Neural cell (in vitro differentiated cells): ENCODE results near the gene GIT2. TPM values are rescaled to one million over a fixed set of nuclear protein-coding genes. Genes with fewer than 3 reads are reported as not detected.

Experiments used
- H2AFZ ChIP-seq: fragments of 200-600, 300-800 bp; sonication (generic), shearing (Covaris generic); 2 replicates; pipeline ENCODE4 v1.6.0; 2014; ENCODE audit warnings: low read depth, mild to moderate bottlenecking, antibody characterized with exemption, low read length, moderate library complexity
- H3F3A ChIP-seq: fragments of 200-600 bp; shearing (Covaris generic); 2 replicates; pipeline ENCODE4 v1.6.1; 2016; ENCODE audit warnings: mild to moderate bottlenecking, moderate library complexity, mixed read lengths, antibody characterized with exemption, low read length; ENCODE audit not compliant: insufficient read depth, poor library complexity, severe bottlenecking
- H3K27ac ChIP-seq: fragments of 200-600, 300-800 bp; sonication (generic), shearing (Covaris generic); 2 replicates; pipeline ENCODE4 v1.5.1; 2014; ENCODE audit warnings: mild to moderate bottlenecking, low read length, moderate library complexity
- H3K27me3 ChIP-seq: fragments of 300-800, 200-600 bp; sonication (generic), shearing (Covaris generic); 2 replicates; pipeline ENCODE4 v1.6.0; 2014; ENCODE audit warnings: mild to moderate bottlenecking, low read depth, low read length, moderate library complexity; ENCODE audit not compliant: insufficient read depth
- H3K36me3 ChIP-seq: fragments of 300-800, 200-600 bp; sonication (generic), shearing (Covaris generic); 2 replicates; pipeline ENCODE4 v1.5.1; 2014; ENCODE audit warnings: mild to moderate bottlenecking, antibody characterized with exemption, low read length, moderate library complexity; ENCODE audit not compliant: insufficient read depth
- H3K4me2 ChIP-seq: fragments of 300-800, 200-600 bp; sonication (generic), shearing (Covaris generic); 2 replicates; pipeline ENCODE4 v1.6.0; 2014; ENCODE audit warnings: mild to moderate bottlenecking, low read length
- H3K4me3 ChIP-seq: fragments of 300-800, 200-600 bp; sonication (generic), shearing (Covaris generic); 2 replicates; pipeline ENCODE4 v1.5.1; 2014; ENCODE audit warnings: mild to moderate bottlenecking, low read length, moderate library complexity
- H3K79me2 ChIP-seq: fragments of 200-600 bp; shearing (Covaris generic); replicated peaks from 2 replicates; pipeline ENCODE4 v1.6.0; 2014; ENCODE audit warnings: mild to moderate bottlenecking, low read length, moderate library complexity; ENCODE audit not compliant: insufficient read depth
- H3K9ac ChIP-seq: fragments of 300-800, 200-600 bp; sonication (generic), shearing (Covaris generic); 2 replicates; pipeline ENCODE4 v1.6.1; 2016; ENCODE audit warnings: mild to moderate bottlenecking, low read length, mixed read lengths
- H3K9me2 ChIP-seq: fragments of 200-600 bp; shearing (Covaris generic); 2 replicates; pipeline ENCODE4 v1.6.1; 2016; ENCODE audit warnings: mild to moderate bottlenecking, low read length, mixed read lengths; ENCODE audit not compliant: insufficient read depth
- H3K9me3 ChIP-seq: fragments of 200-600, 300-800 bp; sonication (generic), shearing (Covaris generic); 2 replicates; pipeline ENCODE4 v1.6.1; 2016; ENCODE audit warnings: mild to moderate bottlenecking, mixed run types, low read length, moderate library complexity, mixed read lengths
- H4K20me1 ChIP-seq: fragments of 200-600 bp; shearing (Covaris generic); 2 replicates; pipeline ENCODE4 v1.6.1; 2016; ENCODE audit warnings: mild to moderate bottlenecking, mixed run types; ENCODE audit not compliant: insufficient read depth
- CTCF ChIP-seq: fragments of 450-650 bp; IDR thresholded peaks from 2 replicates; pipeline ENCODE4 v1.5.1; 2014; ENCODE audit warnings: antibody characterized with exemption, mild to moderate bottlenecking, moderate library complexity; ENCODE audit not compliant: poor library complexity, severe bottlenecking
- EP300 ChIP-seq: fragments of 450-650 bp; conservative IDR thresholded peaks from 2 replicates; pipeline ENCODE4 v1.6.1; 2014; ENCODE audit warnings: antibody characterized with exemption, mild to moderate bottlenecking, moderate library complexity; ENCODE audit not compliant: poor library complexity, severe bottlenecking
- EZH2 ChIP-seq: fragments of 200-600, 300-800 bp; shearing (Covaris generic), sonication (generic); IDR thresholded peaks from 2 replicates; pipeline ENCODE4 v1.6.1; 2014; ENCODE audit warnings: antibody characterized with exemption, low read length, borderline replicate concordance, mild to moderate bottlenecking; ENCODE audit not compliant: insufficient read depth, poor library complexity, severe bottlenecking
- MXI1 ChIP-seq: fragments of 450-650 bp; conservative IDR thresholded peaks from 2 replicates; pipeline ENCODE4 v1.6.1; 2014; ENCODE audit warnings: antibody characterized with exemption, mild to moderate bottlenecking; ENCODE audit not compliant: poor library complexity, severe bottlenecking
- POLR2AphosphoS5 ChIP-seq: IDR thresholded peaks from 2 replicates; pipeline ENCODE4 v1.6.1; 2012
- RAD21 ChIP-seq: fragments of 450-650 bp; conservative IDR thresholded peaks from 2 replicates; pipeline ENCODE4 v1.6.1; 2014; ENCODE audit warnings: antibody characterized with exemption, mild to moderate bottlenecking, moderate library complexity
- REST ChIP-seq: IDR thresholded peaks from 2 replicates; pipeline ENCODE4 v1.6.1; 2012; ENCODE audit warnings: borderline replicate concordance
- SMC3 ChIP-seq: fragments of 450-650 bp; conservative IDR thresholded peaks from 2 replicates; pipeline ENCODE4 v1.6.1; 2014; ENCODE audit warnings: antibody characterized with exemption, mild to moderate bottlenecking, moderate library complexity; ENCODE audit not compliant: poor library complexity
- TAF1 ChIP-seq: IDR thresholded peaks from 2 replicates; pipeline ENCODE4 v1.6.1; 2012; ENCODE audit warnings: low read depth
- polyA plus RNA-seq: library from polyadenylated mRNA; depleted of rRNA; stranded (reverse); fragments of >200 nt; gene quantifications from 2 replicates; pipeline ENCODE4 v1.2.3, GENCODE V29; 2014

The GIT2 gene
- polyA plus RNA-seq, 1 donor from 2014 or later = 14.2 TPM

GRCh38 chr12:110002676-110003515 is 6.7 kb upstream of the GIT2 start:
- no peaks in the 10 kb centered on the region for H3K36me3 ChIP-seq
- no peaks in the 10 kb centered on the region for H4K20me1 ChIP-seq
- no peaks in the 10 kb centered on the region for H3K9me2 ChIP-seq
- no peak overlapping the region for H3K4me2 ChIP-seq
- no peaks in the 10 kb centered on the region for H3K27me3 ChIP-seq
- no peaks in the 10 kb centered on the region for H3F3A ChIP-seq
- no peaks in the 10 kb centered on the region for H3K9me3 ChIP-seq
- no peak overlapping the region for H3K4me3 ChIP-seq
- no peak overlapping the region for H3K27ac ChIP-seq
- H3K79me2 ChIP-seq = peaks cover 9% of the 10 kb centered on the region
- no peak overlapping the region for H3K9ac ChIP-seq
- no peak overlapping the region for H2AFZ ChIP-seq
- no peak for TF ChIP-seq EP300
- TF ChIP-seq TAF1 = no peak
- TF ChIP-seq SMC3 = no peak
- no peak for TF ChIP-seq MXI1
- TF ChIP-seq RAD21 = no peak
- TF ChIP-seq CTCF = no peak
- TF ChIP-seq POLR2AphosphoS5 = no peak
- no peak for TF ChIP-seq EZH2
- TF ChIP-seq REST = no peak

- H3F3A ChIP-seq = no peaks in the 10 kb centered on the region
- no peaks in the 10 kb centered on the region for H4K20me1 ChIP-seq
- no peaks in the 10 kb centered on the region for H3K36me3 ChIP-seq
- no peak overlapping the region for H3K4me2 ChIP-seq
- H2AFZ ChIP-seq = no peak overlapping the region
- no peak overlapping the region for H3K4me3 ChIP-seq
- no peaks in the 10 kb centered on the region for H3K9me2 ChIP-seq
- no peak overlapping the region for H3K9ac ChIP-seq
- H3K79me2 ChIP-seq = peaks cover 9% of the 10 kb centered on the region
- H3K27me3 ChIP-seq = no peaks in the 10 kb centered on the region
- no peaks in the 10 kb centered on the region for H3K9me3 ChIP-seq
- no peak overlapping the region for H3K27ac ChIP-seq
- TF ChIP-seq EP300 (no peak), EZH2 (no peak), TAF1 (no peak), REST (no peak), SMC3 (no peak), MXI1 (no peak), RAD21 (no peak), POLR2AphosphoS5 (no peak), CTCF (no peak)
Measured at GRCh38 chr12:110001596-110001995, 5.4 kb upstream of the GIT2 start.
